Fibroblast of lung (primary cell): Measurements from ENCODE around the gene CALM3. TPM values are rescaled to one million over a fixed set of nuclear protein-coding genes. Genes with fewer than 3 reads are reported as not detected.
A peak's percentile ranks its signal among the peaks of the same experiment; 100 is the strongest.

Source experiments
- DNase-seq, 2 donors: peaks; one replicate each; pipeline versions ENCODE4 v3.0.0 to v3.0.0-alpha.2; 2010; ENCODE audit warnings: low read depth in 2 of 2
- H2AFZ ChIP-seq: 2 replicates; pipeline ENCODE4 v1.5.1; 2012; ENCODE audit warnings: low read length, control low read depth, inconsistent platforms
- H3K27ac ChIP-seq: 2 replicates; pipeline ENCODE4 v1.5.1; 2011; ENCODE audit warnings: low read length, control low read depth; ENCODE audit not compliant: insufficient read depth
- H3K27me3 ChIP-seq: 2 replicates; pipeline ENCODE4 v1.5.1; 2011; ENCODE audit warnings: mild to moderate bottlenecking, low read length; ENCODE audit not compliant: control insufficient read depth, insufficient read depth
- H3K36me3 ChIP-seq: 2 replicates; pipeline ENCODE4 v1.5.1; 2011; ENCODE audit warnings: low read length; ENCODE audit not compliant: control insufficient read depth, insufficient read depth
- H3K4me1 ChIP-seq: 2 replicates; pipeline ENCODE4 v1.5.1; 2011; ENCODE audit warnings: low read length; ENCODE audit not compliant: control insufficient read depth, insufficient read depth; ENCODE audit errors: extremely low read depth
- H3K4me2 ChIP-seq: 2 replicates; pipeline ENCODE4 v1.5.1; 2011; ENCODE audit warnings: low read length, control low read depth; ENCODE audit not compliant: insufficient read depth; ENCODE audit errors: extremely low read depth
- H3K4me3 ChIP-seq, 4 experiments: fragments of 200-600 bp in 1 of 4; sonication (generic) in 1 of 4; replicated peaks in 1 of 4; 2 replicates each; pipeline ENCODE4 v1.5.1; 2011 to 2016; ENCODE audit warnings: low read length in 4 of 4, low read depth in 3 of 4, mild to moderate bottlenecking in 3 of 4, control low read depth in 2 of 4, inconsistent platforms in 1 of 4, mixed read lengths in 1 of 4; ENCODE audit not compliant: insufficient read depth in 1 of 4; ENCODE audit errors: control extremely low read depth in 1 of 4
- H3K79me2 ChIP-seq: 2 replicates; pipeline ENCODE4 v1.5.1; 2012; ENCODE audit warnings: mild to moderate bottlenecking, low read length, inconsistent platforms; ENCODE audit not compliant: control insufficient read depth, insufficient read depth
- H3K9ac ChIP-seq: 2 replicates; pipeline ENCODE4 v1.5.1; 2011; ENCODE audit warnings: mild to moderate bottlenecking, low read length, control low read depth; ENCODE audit not compliant: insufficient read depth
- H3K9me3 ChIP-seq: 2 replicates; pipeline ENCODE4 v1.5.1; 2012; ENCODE audit warnings: low read depth, low read length; ENCODE audit not compliant: control insufficient read depth, insufficient read depth
- H4K20me1 ChIP-seq: 2 replicates; pipeline ENCODE4 v1.5.1; 2011; ENCODE audit warnings: low read length; ENCODE audit not compliant: control insufficient read depth, insufficient read depth; ENCODE audit errors: extremely low read depth
- CTCF ChIP-seq, 2 donors: IDR thresholded peaks in 1 of 2; conservative IDR thresholded peaks in 1 of 2; 1 replicate in 1 of 2; 2 replicates in 1 of 2; pipeline ENCODE4 v1.5.1; 2011 to 2012; ENCODE audit warnings: low read length in 2 of 2, control low read depth in 1 of 2, inconsistent platforms in 1 of 2, low read depth in 1 of 2, mild to moderate bottlenecking in 1 of 2
- EZH2 ChIP-seq: IDR thresholded peaks from 2 replicates; pipeline ENCODE4 v1.5.1; 2012; ENCODE audit warnings: low read length, control low read depth, mild to moderate bottlenecking; ENCODE audit errors: missing control alignments
- polyA minus RNA-seq: library from RNA; depleted of rRNA, polyadenylated mRNA; stranded (reverse); fragments of >200 nt; gene quantifications from 2 replicates; pipeline ENCODE4 v1.2.3, GENCODE V29; 2011; ENCODE audit warnings: low replicate concordance
- polyA plus RNA-seq, 2 donors: library from polyadenylated mRNA; depleted of rRNA in 1 of 2; stranded (reverse) in 1 of 2; unstranded in 1 of 2; fragments of >200 nt; gene quantifications; 2 replicates each; pipeline ENCODE4 v1.2.1, GENCODE V29; 2011 to 2012; ENCODE audit warnings: missing spikeins in 1 of 2
- total RNA-seq: library from RNA; depleted of rRNA; stranded (reverse); fragments of >200 nt; gene quantifications from 2 replicates; pipeline ENCODE4 v1.2.1, GENCODE V29; 2014

The CALM3 gene
- 92.5 and 160 TPM in 2 replicates for total RNA-seq
- polyA plus RNA-seq, result 901 and 1,408 TPM in 2 replicates
- 511 and 655 TPM in 2 replicates for polyA plus RNA-seq (2012)
- 254 and 316 TPM in 2 replicates for polyA minus RNA-seq

- H3K27ac ChIP-seq, result peak within 1 kb of the TSS; percentile 100
- TF ChIP-seq EZH2 (no peak), CTCF (conservative IDR thresholded peaks at IDR 0.05 in 1 of 2, IDR thresholded peaks at IDR 0.05 in 1 of 2; ENCODE audit: low read depth in 1 of 2, low read length in 2 of 2) (no peak)
- no peak for DNase-seq
- peak within 1 kb of the TSS; percentile 100 for H3K4me2 ChIP-seq
- H3K9me3 ChIP-seq, result no peaks in the 10 kb centered on the region
- H3K9ac ChIP-seq, result peak within 1 kb of the TSS; percentile 100
- peaks cover 14% of the 10 kb centered on the region for H3K4me1 ChIP-seq
- no peaks in the 10 kb centered on the region for H4K20me1 ChIP-seq
- H3K27me3 ChIP-seq, result no peaks in the 10 kb centered on the region
- H3K79me2 ChIP-seq, result peaks cover 53% of the 10 kb centered on the region
- H2AFZ ChIP-seq, result peak within 1 kb of the TSS; percentile 99
- peaks cover 7% of the 10 kb centered on the region for H3K36me3 ChIP-seq
- H3K4me3 ChIP-seq, result peak within 1 kb of the TSS; percentile 82 to 100 (median 98)
Observed at GRCh38 chr19:46601318-46602224, at the start of gene CALM3. CALM3 (plus strand) TSS chr19:46601330; CDS start chr19:46601435, 105 bp downstream.

- DNase-seq, result no peak
- Histone ChIP-seq H3K4me1 (no peaks in the 10 kb centered on the region), H3K27me3 (no peaks in the 10 kb centered on the region), H3K27ac (no peak overlapping the region), H2AFZ (no peak overlapping the region), H3K4me3 (no peak overlapping the region), H3K4me2 (no peak overlapping the region), H3K36me3 (no peaks in the 10 kb centered on the region), H3K9me3 (no peaks in the 10 kb centered on the region), H3K79me2 (no peaks in the 10 kb centered on the region), H3K9ac (no peak overlapping the region), H4K20me1 (no peaks in the 10 kb centered on the region)
- TF ChIP-seq EZH2, result no peak
- no peak for TF ChIP-seq CTCF (conservative IDR thresholded peaks at IDR 0.05 in 1 of 2, IDR thresholded peaks at IDR 0.05 in 1 of 2; ENCODE audit: low read depth in 1 of 2, low read length in 2 of 2)
Observed at GRCh38 chr19:46552891-46553290, 48.2 kb upstream of the CALM3 start.

- no peak overlapping the region for H3K4me2 ChIP-seq
- no peaks in the 10 kb centered on the region for H3K4me1 ChIP-seq
- H2AFZ ChIP-seq, result no peak overlapping the region
- no peak overlapping the region for H3K4me3 ChIP-seq
- no peaks in the 10 kb centered on the region for H3K9me3 ChIP-seq
- H3K27ac ChIP-seq, result no peak overlapping the region
- no peaks in the 10 kb centered on the region for H3K79me2 ChIP-seq
- no peak for DNase-seq
- no peak overlapping the region for H3K9ac ChIP-seq
- no peaks in the 10 kb centered on the region for H3K27me3 ChIP-seq
- TF ChIP-seq EZH2 (no peak), CTCF (conservative IDR thresholded peaks at IDR 0.05 in 1 of 2, IDR thresholded peaks at IDR 0.05 in 1 of 2; ENCODE audit: low read depth in 1 of 2, low read length in 2 of 2) (no peak)
- no peaks in the 10 kb centered on the region for H4K20me1 ChIP-seq
- no peaks in the 10 kb centered on the region for H3K36me3 ChIP-seq
Observed at GRCh38 chr19:46554161-46554560, 47.0 kb upstream of the CALM3 start.
